DOHH2 (cell line): ENCODE results near the gene MARK1.

Experiments used
- H3F3A ChIP-seq: fragments of 200-600 bp; sonication (generic), shearing (Covaris generic); 2 replicates; pipeline ENCODE4 v1.6.0; 2016; ENCODE audit warnings: antibody characterized with exemption, mild to moderate bottlenecking; ENCODE audit not compliant: control insufficient read depth, insufficient read depth
- H3K27ac ChIP-seq: fragments of 200-600 bp; sonication (generic); 2 replicates; pipeline ENCODE4 v1.5.1; 2014; ENCODE audit warnings: low read depth, mild to moderate bottlenecking, low read length, moderate library complexity
- H3K27me3 ChIP-seq: fragments of 200-600 bp; sonication (generic); 2 replicates; pipeline ENCODE4 v1.6.1; 2014; ENCODE audit warnings: mild to moderate bottlenecking, low read length, mixed read lengths; ENCODE audit not compliant: control insufficient read depth
- H3K36me3 ChIP-seq: fragments of 200-600 bp; sonication (generic); 2 replicates; pipeline ENCODE4 v1.6.1; 2014; ENCODE audit warnings: mild to moderate bottlenecking, low read length, moderate library complexity, mixed read lengths; ENCODE audit not compliant: control insufficient read depth
- H3K4me1 ChIP-seq: fragments of 200-600 bp; sonication (generic); 2 replicates; pipeline ENCODE4 v1.6.1; 2014; ENCODE audit warnings: mild to moderate bottlenecking, low read length, mixed read lengths; ENCODE audit not compliant: control insufficient read depth
- H3K4me2 ChIP-seq: fragments of 200-600 bp; sonication (generic); 2 replicates; pipeline ENCODE4 v1.6.0; 2014; ENCODE audit warnings: mild to moderate bottlenecking, low read length, moderate library complexity
- H3K4me3 ChIP-seq: fragments of 200-600 bp; sonication (generic); 2 replicates; pipeline ENCODE4 v1.5.1; 2014; ENCODE audit warnings: mild to moderate bottlenecking, low read length, mixed read lengths
- H3K79me2 ChIP-seq: fragments of 200-600 bp; sonication (generic); 2 replicates; pipeline ENCODE4 v1.6.1; 2014; ENCODE audit warnings: mild to moderate bottlenecking, low read length, mixed read lengths; ENCODE audit not compliant: control insufficient read depth
- H3K9me2 ChIP-seq: fragments of 200-600 bp; sonication (generic); replicated peaks from 2 replicates; pipeline ENCODE4 v1.6.1; 2014; ENCODE audit warnings: mild to moderate bottlenecking, low read length, mixed read lengths; ENCODE audit not compliant: control insufficient read depth
- H3K9me3 ChIP-seq: fragments of 200-600 bp; sonication (generic); 2 replicates; pipeline ENCODE4 v1.6.1; 2014; ENCODE audit warnings: antibody characterized with exemption, low read length, mixed read lengths; ENCODE audit not compliant: control insufficient read depth, insufficient read depth
- H4K20me1 ChIP-seq: fragments of 200-600 bp; sonication (generic); 2 replicates; pipeline ENCODE4 v1.6.0; 2014; ENCODE audit warnings: low read depth, mild to moderate bottlenecking, antibody characterized with exemption, low read length, moderate library complexity; ENCODE audit not compliant: control insufficient read depth, insufficient read depth
- EZH2phosphoT487 ChIP-seq: fragments of 200-600 bp; sonication (generic); IDR thresholded peaks from 2 replicates; pipeline ENCODE4 v1.6.1; 2017; ENCODE audit warnings: borderline replicate concordance, mild to moderate bottlenecking, antibody characterized with exemption, low read length, moderate library complexity, mixed read lengths
- TF ChIP-seq, protein P1 (sequence below): fragments of 200-600 bp; sonication (generic); IDR thresholded peaks from one replicate; pipeline ENCODE4 v1.5.1; 2014; ENCODE audit warnings: antibody characterized with exemption, mild to moderate bottlenecking, low read depth, low read length; ENCODE audit not compliant: poor library complexity, severe bottlenecking

Gene MARK1

DNA sequence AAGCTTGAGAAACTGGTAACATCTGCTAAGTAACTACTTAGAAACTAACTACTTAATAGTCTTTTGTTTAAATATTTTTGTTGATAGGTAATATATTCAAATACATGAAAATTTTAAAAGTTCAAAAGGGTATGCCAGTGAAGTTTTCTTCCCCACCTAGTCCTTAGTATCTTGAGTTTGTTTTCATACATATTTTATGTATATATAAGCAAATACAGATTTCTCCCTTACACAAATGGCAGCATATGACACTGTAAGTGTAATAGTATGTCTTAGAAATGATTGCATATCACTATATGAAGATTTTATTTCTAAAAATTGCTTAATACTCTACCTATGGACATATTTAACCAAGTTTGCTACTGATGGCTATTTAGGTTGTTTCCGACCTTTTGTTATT, 38.9 kb downstream of the MARK1 start:
- Histone ChIP-seq H3K27ac (no peak overlapping the region), H4K20me1 (no peaks in the 10 kb centered on the region), H3F3A (no peaks in the 10 kb centered on the region), H3K9me3 (no peaks in the 10 kb centered on the region), H3K79me2 (no peaks in the 10 kb centered on the region; the same call in 1 of the 2 replicates), H3K4me1 (no peaks in the 10 kb centered on the region), H3K9me2 (no peaks in the 10 kb centered on the region), H3K36me3 (no peaks in the 10 kb centered on the region), H3K4me3 (no peak overlapping the region), H3K4me2 (no peak overlapping the region), H3K27me3 (no peaks in the 10 kb centered on the region)
- TF ChIP-seq, protein P1, sequence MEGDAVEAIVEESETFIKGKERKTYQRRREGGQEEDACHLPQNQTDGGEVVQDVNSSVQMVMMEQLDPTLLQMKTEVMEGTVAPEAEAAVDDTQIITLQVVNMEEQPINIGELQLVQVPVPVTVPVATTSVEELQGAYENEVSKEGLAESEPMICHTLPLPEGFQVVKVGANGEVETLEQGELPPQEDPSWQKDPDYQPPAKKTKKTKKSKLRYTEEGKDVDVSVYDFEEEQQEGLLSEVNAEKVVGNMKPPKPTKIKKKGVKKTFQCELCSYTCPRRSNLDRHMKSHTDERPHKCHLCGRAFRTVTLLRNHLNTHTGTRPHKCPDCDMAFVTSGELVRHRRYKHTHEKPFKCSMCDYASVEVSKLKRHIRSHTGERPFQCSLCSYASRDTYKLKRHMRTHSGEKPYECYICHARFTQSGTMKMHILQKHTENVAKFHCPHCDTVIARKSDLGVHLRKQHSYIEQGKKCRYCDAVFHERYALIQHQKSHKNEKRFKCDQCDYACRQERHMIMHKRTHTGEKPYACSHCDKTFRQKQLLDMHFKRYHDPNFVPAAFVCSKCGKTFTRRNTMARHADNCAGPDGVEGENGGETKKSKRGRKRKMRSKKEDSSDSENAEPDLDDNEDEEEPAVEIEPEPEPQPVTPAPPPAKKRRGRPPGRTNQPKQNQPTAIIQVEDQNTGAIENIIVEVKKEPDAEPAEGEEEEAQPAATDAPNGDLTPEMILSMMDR: no peak
- no peak for TF ChIP-seq EZH2phosphoT487

DNA sequence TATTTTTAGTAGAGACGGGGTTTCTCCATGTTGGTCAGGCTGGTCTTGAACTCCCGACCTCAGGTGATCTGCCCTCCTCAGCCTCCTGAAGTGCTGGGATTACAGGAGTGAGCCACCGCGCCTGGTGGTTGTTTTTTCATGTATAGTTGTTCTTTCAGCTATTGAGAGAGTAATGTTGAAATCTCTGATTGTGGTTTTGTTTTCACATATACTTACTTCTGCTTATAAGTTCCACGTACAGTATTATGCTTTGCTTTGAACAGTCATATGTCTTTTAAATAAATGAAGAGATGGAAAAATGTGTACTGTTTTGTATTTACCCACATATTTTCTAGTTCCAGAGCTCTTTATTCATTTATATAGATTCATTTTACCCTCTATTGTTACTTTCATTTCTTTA, 44.5 kb downstream of the MARK1 start:
- no peak overlapping the region for H3K4me2 ChIP-seq
- no peaks in the 10 kb centered on the region; the same call in 1 of the 2 replicates for H3K79me2 ChIP-seq
- no peaks in the 10 kb centered on the region for H3K36me3 ChIP-seq
- no peaks in the 10 kb centered on the region for H3K9me2 ChIP-seq
- H4K20me1 ChIP-seq: no peaks in the 10 kb centered on the region
- H3K27ac ChIP-seq: no peak overlapping the region
- no peaks in the 10 kb centered on the region for H3K27me3 ChIP-seq
- H3K9me3 ChIP-seq: no peaks in the 10 kb centered on the region; the same call in none of the 2 replicates
- H3F3A ChIP-seq: no peaks in the 10 kb centered on the region
- no peak overlapping the region for H3K4me3 ChIP-seq
- no peaks in the 10 kb centered on the region for H3K4me1 ChIP-seq
- TF ChIP-seq EZH2phosphoT487: no peak
- TF ChIP-seq, protein P1: no peak

DNA sequence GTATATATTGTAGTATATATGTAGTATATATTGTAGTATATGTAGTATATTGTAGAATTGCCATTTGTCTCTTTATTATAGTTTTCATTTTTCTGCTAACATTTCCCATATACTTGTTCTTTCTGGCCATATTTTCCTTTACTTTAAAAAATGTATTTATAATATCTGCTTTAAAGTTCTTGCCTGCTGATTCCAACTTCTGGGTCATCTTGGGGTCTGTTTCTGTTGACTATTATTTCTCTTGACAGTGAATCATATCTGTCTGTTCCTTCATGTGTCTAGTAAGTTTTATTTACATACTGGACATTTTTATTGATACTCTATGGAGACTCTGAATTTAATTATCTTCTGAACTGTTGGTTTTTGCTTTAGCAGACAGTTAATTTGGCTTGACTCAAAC, 45.9 kb downstream of the MARK1 start:
- H3K79me2 ChIP-seq: no peaks in the 10 kb centered on the region; the same call in 1 of the 2 replicates

More for the DNA sequence above, 45.9 kb downstream of the MARK1 start:
- Histone ChIP-seq H3F3A (no peaks in the 10 kb centered on the region), H3K4me2 (no peak overlapping the region), H3K36me3 (no peaks in the 10 kb centered on the region), H3K4me1 (no peaks in the 10 kb centered on the region), H3K9me2 (no peaks in the 10 kb centered on the region), H3K9me3 (no peaks in the 10 kb centered on the region; the same call in none of the 2 replicates), H3K4me3 (no peak overlapping the region), H4K20me1 (no peaks in the 10 kb centered on the region), H3K27me3 (no peaks in the 10 kb centered on the region), H3K27ac (no peak overlapping the region)
- TF ChIP-seq, protein P1: no peak
- TF ChIP-seq EZH2phosphoT487: no peak
